AML-193 (cell line): ENCODE measurements around the gene MELK.

Experiments used
- DNase-seq, 2 experiments: peaks; one replicate each; lab custom pipeline; 2025; lab: John Stamatoyannopoulos, UW

MELK gene

GRCh38 chr9:36584620-36585460, 12.1 kb downstream of the MELK start:
- DNase-seq: no peak

- no peak for DNase-seq
Observed at GRCh38 chr9:36590231-36590630, 17.5 kb downstream of the MELK start.

GRCh38 chr9:36592801-36593583, 20.3 kb downstream of the MELK start:
- no peak for DNase-seq

GRCh38 chr9:36594213-36594612, 21.5 kb downstream of the MELK start:
- DNase-seq: no peak

GRCh38 chr9:36597412-36598178, 24.9 kb downstream of the MELK start:
- peak; percentile 44 to 52 for DNase-seq

- no peak for DNase-seq
Observed at GRCh38 chr9:36598273-36598672, 25.6 kb downstream of the MELK start.

- no peak for DNase-seq
Observed at GRCh38 chr9:36603006-36603405, 30.3 kb downstream of the MELK start.

GRCh38 chr9:36609306-36609705, 36.6 kb downstream of the MELK start:
- no peak for DNase-seq

- DNase-seq: no peak
Observed at GRCh38 chr9:36622121-36622520, 49.4 kb downstream of the MELK start.

GRCh38 chr9:36623280-36623679, 50.6 kb downstream of the MELK start:
- no peak for DNase-seq

GRCh38 chr9:36625006-36625615, 52.4 kb downstream of the MELK start:
- DNase-seq: no peak

- peak; percentile 19 for DNase-seq
Observed at GRCh38 chr9:36632892-36633291, 60.2 kb downstream of the MELK start.

GRCh38 chr9:36637491-36638270, 65.0 kb downstream of the MELK start:
- no peak for DNase-seq

GRCh38 chr9:36640771-36641381, 68.2 kb downstream of the MELK start:
- DNase-seq: no peak

GRCh38 chr9:36642817-36643216, 70.1 kb downstream of the MELK start:
- DNase-seq: no peak

- no peak for DNase-seq
Observed at GRCh38 chr9:36656842-36657241, 84.1 kb downstream of the MELK start.

GRCh38 chr9:36659500-36659899, 86.8 kb downstream of the MELK start:
- no peak for DNase-seq

GRCh38 chr9:36664806-36665205, 92.1 kb downstream of the MELK start:
- no peak for DNase-seq

GRCh38 chr9:36665387-36665786, 92.7 kb downstream of the MELK start:
- DNase-seq: no peak

- peak; percentile 10 to 16 for DNase-seq
Observed at GRCh38 chr9:36665921-36666431, 93.3 kb downstream of the MELK start.

GRCh38 chr9:36671561-36671960, 98.9 kb downstream of the MELK start:
- no peak for DNase-seq
